K562 (cell line): ENCODE measurements around the gene SRCAP. TPM values are rescaled to one million over a fixed set of nuclear protein-coding genes. Genes with fewer than 3 reads are reported as not detected.
A peak's percentile ranks its signal among the peaks of the same experiment; 100 is the strongest.

Experiments used
- ATAC-seq: fragments of 200-7000 bp; cut with Tn5 transposase; 3 replicates; pipeline ENCODE4 v1.9.1; 2020; ENCODE audit warnings: moderate library complexity
- BruUV-seq: library from RNA; stranded (reverse); fragments of 400-500 nt; replicated peaks from 2 replicates; lab custom pipeline; 2021; lab: Mats Ljungman, UMichigan
- CTCF ChIA-PET: fragments of 300-600 bp; formaldehyde crosslinking; extraction: SDS; loops from one replicate; lab custom pipeline; 2021; ENCODE audit warnings: low intra/inter-chr PET ratio; lab: Yijun Ruan, JAX
- POLR2A ChIA-PET: fragments of 300-600, 350-650 bp; sonication (Branson Sonifier 250); formaldehyde crosslinking; extraction: SDS; loops from one replicate; lab custom pipeline; 2021; ENCODE audit warnings: antibody characterized with exemption, inconsistent platforms; lab: Yijun Ruan, JAX
- DNase-seq, 4 experiments: peaks; one replicate each; pipeline versions ENCODE4 v3.0.0 to v3.0.0-alpha.2; 2011 to 2018; ENCODE audit warnings: low spot score in 3 of 4, mixed read lengths in 3 of 4; ENCODE audit errors: extremely low read depth in 1 of 4
- FAIRE-seq: peaks from 2 replicates; lab custom pipeline; 2011; peaks lifted over from hg19 to GRCh38; lab: Jason Lieb, UNC
- H2AFZ ChIP-seq: 2 replicates; pipeline ENCODE4 v1.6.0; 2011; ENCODE audit warnings: low read depth, low read length, control low read depth, inconsistent platforms
- H3K27ac ChIP-seq: fragments of 200-600 bp; 3 replicates; pipeline ENCODE4 v1.8.0; 2011; ENCODE audit warnings: low read depth, mild to moderate bottlenecking, control low read depth, inconsistent platforms, low read length, moderate library complexity, mixed read lengths; ENCODE audit errors: extremely low read depth
- H3K27me3 ChIP-seq, 2 experiments: fragments of 300-600 bp in 1 of 2; 2 replicates in 1 of 2; 3 replicates in 1 of 2; pipeline versions ENCODE4 v1.6.0 to v1.8.0; 2011; ENCODE audit warnings: inconsistent platforms in 2 of 2, low read length in 2 of 2, mild to moderate bottlenecking in 1 of 2, mixed read lengths in 1 of 2, moderate library complexity in 1 of 2; ENCODE audit not compliant: control insufficient read depth in 2 of 2, insufficient read depth in 2 of 2
- H3K36me3 ChIP-seq: fragments of 300-600 bp; 3 replicates; pipeline ENCODE4 v1.8.0; 2011; ENCODE audit warnings: mild to moderate bottlenecking, low read length, inconsistent platforms; ENCODE audit not compliant: control insufficient read depth, insufficient read depth
- H3K4me1 ChIP-seq, 2 experiments: fragments of 200-600 bp in 1 of 2; replicated peaks in 1 of 2; 2 replicates in 1 of 2; 3 replicates in 1 of 2; pipeline versions ENCODE4 v1.5.1 to v1.8.0; 2011; ENCODE audit warnings: inconsistent platforms in 2 of 2, low read length in 2 of 2, mild to moderate bottlenecking in 1 of 2, mixed read lengths in 1 of 2, moderate library complexity in 1 of 2; ENCODE audit not compliant: control insufficient read depth in 2 of 2, insufficient read depth in 2 of 2
- H3K4me2 ChIP-seq: 2 replicates; pipeline ENCODE4 v1.6.1; 2011; ENCODE audit warnings: low read length, control low read depth, inconsistent platforms, mixed read lengths; ENCODE audit not compliant: insufficient read depth
- H3K4me3 ChIP-seq: fragments of 200-600 bp; sonication (generic), shearing (Covaris generic); 2 replicates; pipeline ENCODE4 v1.5.1; 2016; ENCODE audit warnings: control low read depth, inconsistent platforms
- H3K79me2 ChIP-seq: fragments of 200-600 bp; 3 replicates; pipeline ENCODE4 v1.8.0; 2011; ENCODE audit warnings: low read length, inconsistent platforms; ENCODE audit not compliant: control insufficient read depth, insufficient read depth
- H3K9ac ChIP-seq, 2 experiments: 2 replicates each; pipeline versions ENCODE4 v1.6.0 to v1.6.1; 2011; ENCODE audit warnings: low read depth in 2 of 2, low read length in 2 of 2, control low read depth in 1 of 2, inconsistent platforms in 1 of 2, mild to moderate bottlenecking in 1 of 2, mixed read lengths in 1 of 2; ENCODE audit not compliant: insufficient read depth in 1 of 2
- H3K9me1 ChIP-seq: one replicate; pipeline ENCODE4 v1.6.0; 2011; ENCODE audit warnings: inconsistent platforms, mild to moderate bottlenecking, low read length, moderate library complexity; ENCODE audit not compliant: control insufficient read depth, insufficient read depth
- H3K9me3 ChIP-seq: replicated peaks from 2 replicates; pipeline ENCODE4 v1.5.1; 2011; ENCODE audit warnings: low read depth, low read length, inconsistent platforms; ENCODE audit not compliant: control insufficient read depth, insufficient read depth
- H4K20me1 ChIP-seq: replicated peaks from 2 replicates; pipeline ENCODE4 v1.6.1; 2011; ENCODE audit warnings: low read length, inconsistent platforms, mixed read lengths; ENCODE audit not compliant: control insufficient read depth, insufficient read depth
- ARHGAP35 ChIP-seq: fragments of 450-650 bp; IDR thresholded peaks from 2 replicates; pipeline ENCODE4 v1.6.1; 2018; ENCODE audit not compliant: partially characterized antibody
- CHD1 ChIP-seq: fragments of 200-600 bp; sonication (generic); IDR thresholded peaks from one replicate; pipeline ENCODE4 v1.6.1; 2012; ENCODE audit warnings: mild to moderate bottlenecking, moderate library complexity, low read length, inconsistent platforms
- ELF4 ChIP-seq: fragments of 450-650 bp; formaldehyde crosslinking; IDR thresholded peaks from 2 replicates; pipeline ENCODE4 v1.4.0; 2022; ENCODE audit warnings: missing genetic modification characterization
- ZNF695 ChIP-seq: fragments of 450-650 bp; formaldehyde crosslinking; IDR thresholded peaks from 2 replicates; pipeline ENCODE4 v1.4.0; 2020; ENCODE audit warnings: mild to moderate bottlenecking, moderate library complexity
- WGBS: fragments of 100-300 bp; shearing (Covaris generic); methylation state at CpG from one replicate; pipeline ENCODE4 v1.1.6; 2016; ENCODE audit warnings: low coverage, mixed read lengths; ENCODE audit not compliant: insufficient coverage; ENCODE audit errors: missing lambda C conversion rate; 5-methylcytosine and 5-hydroxymethylcytosine counted together
- in situ Hi-C: fragments of 300-500 bp; cut with MboI; formaldehyde crosslinking; loops from 4 replicates; pipeline ENCODE4 v1.15.0; 2018; ENCODE audit warnings: inconsistent platforms, mixed read lengths
- intact Hi-C: fragments of 100-400 bp; cut with micrococcal nuclease; formaldehyde crosslinking; loops from 2 replicates; pipeline ENCODE4 v1.14.2; 2022
- polyA plus RNA-seq, 8 experiments: library from polyadenylated mRNA; depleted of rRNA in 4 of 8; stranded (reverse) in 5 of 8; unstranded in 3 of 8; fragments of >200 nt; fragmentation: Nextera tagmentation in 2 of 8; fragmentation: Illumina TruSeq in 1 of 8; extraction: Ambion mirVana in 2 of 8; extraction: Trizol in 1 of 8; gene quantifications; 2 replicates each; pipeline versions ENCODE4 v1.2.1 to v1.2.3, GENCODE V29; 2011 to 2014; ENCODE audit warnings: inconsistent platforms in 1 of 8, missing spikeins in 1 of 8
- total RNA-seq, 7 experiments: library from RNA; depleted of rRNA in 6 of 7; stranded (reverse); fragments of >200 nt in 6 of 7; fragmentation: Illumina TruSeq in 2 of 7; extraction: Trizol in 2 of 7; gene quantifications; 2 replicates each; pipeline versions ENCODE4 v1.2.1 to v1.2.3, GENCODE V29; 2011 to 2021; ENCODE audit warnings: low replicate concordance in 1 of 7
- TF ChIP-seq, protein P1 (sequence below): fragments of 450-650 bp; IDR thresholded peaks from 2 replicates; pipeline ENCODE4 v1.6.1; 2016; ENCODE audit warnings: borderline replicate concordance

Gene SRCAP
- total and polyA plus RNA-seq, 9 of the 15 experiments (the other 6 are each of a cell fraction or from before 2014, with no cell fraction given) = 0.21 to 62.6 (median 5.8) TPM

DNA sequence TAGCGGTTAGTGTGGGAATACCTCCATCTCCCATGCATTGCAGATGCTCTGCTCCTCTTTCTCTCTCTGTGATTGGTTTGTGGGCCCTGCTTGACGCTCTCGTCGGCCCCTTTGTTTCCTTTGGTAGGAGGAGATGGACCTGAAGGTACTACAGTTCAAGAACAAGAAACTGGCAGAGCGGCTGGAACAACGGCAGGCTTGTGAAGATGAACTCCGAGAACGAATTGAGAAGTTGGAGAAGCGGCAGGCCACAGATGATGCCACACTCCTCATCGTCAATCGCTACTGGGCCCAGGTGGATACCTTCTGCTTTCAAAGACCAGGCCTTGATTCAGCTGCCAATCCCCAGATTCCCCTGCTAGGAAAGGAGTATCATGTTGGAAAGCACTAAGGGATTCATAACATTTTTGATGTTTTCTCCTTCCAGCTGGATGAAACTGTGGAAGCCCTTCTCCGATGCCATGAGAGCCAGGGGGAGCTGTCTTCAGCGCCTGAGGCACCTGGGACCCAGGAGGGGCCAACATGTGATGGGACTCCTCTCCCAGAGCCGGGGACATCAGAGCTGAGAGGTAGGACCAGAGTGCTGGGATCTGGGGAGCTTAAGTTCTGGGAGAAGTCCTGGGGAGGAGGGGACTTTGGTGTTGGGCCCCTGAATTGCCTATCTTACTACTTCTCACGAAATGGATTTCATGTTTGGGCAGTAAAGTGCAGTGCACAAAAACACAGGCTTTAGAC, 64.2 kb downstream of the SRCAP start (continued):
- TF ChIP-seq, protein P1, sequence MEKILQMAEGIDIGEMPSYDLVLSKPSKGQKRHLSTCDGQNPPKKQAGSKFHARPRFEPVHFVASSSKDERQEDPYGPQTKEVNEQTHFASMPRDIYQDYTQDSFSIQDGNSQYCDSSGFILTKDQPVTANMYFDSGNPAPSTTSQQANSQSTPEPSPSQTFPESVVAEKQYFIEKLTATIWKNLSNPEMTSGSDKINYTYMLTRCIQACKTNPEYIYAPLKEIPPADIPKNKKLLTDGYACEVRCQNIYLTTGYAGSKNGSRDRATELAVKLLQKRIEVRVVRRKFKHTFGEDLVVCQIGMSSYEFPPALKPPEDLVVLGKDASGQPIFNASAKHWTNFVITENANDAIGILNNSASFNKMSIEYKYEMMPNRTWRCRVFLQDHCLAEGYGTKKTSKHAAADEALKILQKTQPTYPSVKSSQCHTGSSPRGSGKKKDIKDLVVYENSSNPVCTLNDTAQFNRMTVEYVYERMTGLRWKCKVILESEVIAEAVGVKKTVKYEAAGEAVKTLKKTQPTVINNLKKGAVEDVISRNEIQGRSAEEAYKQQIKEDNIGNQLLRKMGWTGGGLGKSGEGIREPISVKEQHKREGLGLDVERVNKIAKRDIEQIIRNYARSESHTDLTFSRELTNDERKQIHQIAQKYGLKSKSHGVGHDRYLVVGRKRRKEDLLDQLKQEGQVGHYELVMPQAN = no peak

DNA sequence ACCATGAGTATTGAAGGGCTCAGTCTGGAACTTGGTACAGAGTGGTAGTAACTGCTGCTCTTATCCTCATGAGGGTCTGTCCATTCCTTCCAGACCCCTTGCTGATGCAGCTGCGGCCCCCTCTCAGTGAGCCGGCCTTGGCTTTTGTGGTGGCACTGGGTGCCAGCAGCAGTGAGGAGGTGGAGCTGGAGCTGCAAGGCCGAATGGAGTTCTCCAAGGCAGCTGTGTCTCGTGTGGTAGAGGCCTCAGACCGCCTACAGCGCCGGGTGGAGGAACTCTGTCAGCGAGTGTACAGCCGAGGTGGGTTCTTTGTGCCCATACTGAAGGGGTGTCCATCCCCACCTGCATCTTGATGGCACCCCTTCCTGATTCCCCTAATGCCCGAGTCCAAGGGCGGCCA, 65.1 kb downstream of the SRCAP start:
- no peaks in the 10 kb centered on the region for H3K27me3 ChIP-seq
- H3K4me1 ChIP-seq = peaks cover 19 to 49% of the 10 kb centered on the region in 2 experiments; a peak in 4 of 5 replicates
- no peaks in the 10 kb centered on the region for H3K9me1 ChIP-seq
- H2AFZ ChIP-seq = no peak overlapping the region
- in situ Hi-C loops (no loop called here), intact Hi-C loops (loop anchor here (5.0 kb wide), 1 partner anchor 48 kb away; no protein-coding TSS in a partner anchor)
- no TSS peak for BruUV-seq
- ChIA-PET POLR2A (interaction anchor here (0.5 to 2.2 kb wide), 4 partner anchors 10 to 16 kb away, joined by 3 to 13 read pairs (median 6); partner anchors contain the start of gene PHKG2), CTCF (no interaction called here)
- peaks cover 78% of the 10 kb centered on the region for H3K36me3 ChIP-seq
- H4K20me1 ChIP-seq = no peaks in the 10 kb centered on the region
- peak overlapping the region; percentile 66 to 96; a peak in 2 of 4 replicates for H3K9ac ChIP-seq
- H3K27ac ChIP-seq = no peak overlapping the region; the same call in 2 of the 3 replicates
- DNase-seq = no peak
- no peak for FAIRE-seq
- H3K9me3 ChIP-seq = no peaks in the 10 kb centered on the region
- H3K4me2 ChIP-seq = 0 out of 2 replicates have a peak overlapping the region, but pooled peaks have one; percentile 94
- 88% methylated on average over 11 of the region's 11 CpGs for WGBS
- ATAC-seq = no peak
- peaks cover 42% of the 10 kb centered on the region for H3K79me2 ChIP-seq
- no peak overlapping the region for H3K4me3 ChIP-seq
- TF ChIP-seq ELF4 (no peak), ZNF695 (CRISPR knock-in tag) (no peak), CHD1 (no peak), ARHGAP35 (no peak)
